Activated CD4-positive, alpha-beta T cell treated with anti-CD3 and anti-CD28 coated beads, Interleukin-2, amount 10 ng/mL, durations not matched to agents 7 days and 5 days (primary cell): ENCODE measurements around the gene CEP76. TPM values are rescaled to one million over a fixed set of nuclear protein-coding genes. Genes with fewer than 3 reads are reported as not detected.

Experiments
- CTCF ChIA-PET: fragments of 350-600 bp; sonication (Branson Sonifier 250); formaldehyde crosslinking; loops from one replicate; lab custom pipeline; 2021; ENCODE audit warnings: antibody characterized with exemption; lab: Charles Lee
- POLR2A ChIA-PET: fragments of 350-600 bp; sonication (Branson Sonifier 250); formaldehyde crosslinking; loops from one replicate; lab custom pipeline; 2021; ENCODE audit warnings: antibody characterized with exemption; lab: Charles Lee
- DNase-seq: peaks from one replicate; pipeline ENCODE4 v3.0.0-alpha.2; 2020
- H3K27ac Mint-ChIP-seq: one replicate; pipeline ENCODE4 v1.8.0; 2021; ENCODE audit warnings: mild to moderate bottlenecking, moderate library complexity, mixed read lengths
- H3K27me3 Mint-ChIP-seq: one replicate; pipeline ENCODE4 v1.8.0; 2021; ENCODE audit warnings: mixed read lengths
- H3K36me3 Mint-ChIP-seq: one replicate; pipeline ENCODE4 v1.8.0; 2021; ENCODE audit warnings: low read depth, mixed read lengths
- H3K4me1 Mint-ChIP-seq: one replicate; pipeline ENCODE4 v1.8.0; 2021; ENCODE audit warnings: mixed read lengths
- H3K4me3 Mint-ChIP-seq: one replicate; pipeline ENCODE4 v1.8.0; 2021; ENCODE audit warnings: mild to moderate bottlenecking, moderate library complexity, mixed read lengths
- H3K9me3 Mint-ChIP-seq: one replicate; pipeline ENCODE4 v1.8.0; 2021; ENCODE audit warnings: mixed read lengths
- total RNA-seq, 2 experiments: library from RNA; stranded (reverse); gene quantifications; one replicate each; pipeline ENCODE4 v1.2.3, GENCODE V29; 2021

CEP76 gene
- total RNA-seq, 2 experiments from 2014 or later = 16.2 to 19.2 TPM

GRCh38 chr18:12692206-12692605, 10.3 kb downstream of the CEP76 start:
- CTCF ChIA-PET = interaction anchor here (0.7 to 3.6 kb wide), 5 partner anchors 10 to 315 kb away, joined by 3 to 13 read pairs (median 4); partner anchors contain the start of genes AFG3L2, CEP76 and PSMG2
- Mint-ChIP-seq H3K27ac (peak overlapping the region; percentile 60), H3K4me1 (peaks cover 22% of the 10 kb centered on the region), H3K9me3 (no peaks in the 10 kb centered on the region), H3K27me3 (no peaks in the 10 kb centered on the region), H3K36me3 (peaks cover 17% of the 10 kb centered on the region), H3K4me3 (no peak overlapping the region)
- POLR2A ChIA-PET = no interaction called here
- DNase-seq = no peak

GRCh38 chr18:12689256-12689850, 13.2 kb downstream of the CEP76 start:
- CTCF ChIA-PET = no interaction called here
- DNase-seq = no peak
- Mint-ChIP-seq H3K4me1 (peaks cover 19% of the 10 kb centered on the region), H3K27me3 (no peaks in the 10 kb centered on the region), H3K27ac (no peak overlapping the region), H3K4me3 (no peak overlapping the region), H3K36me3 (peaks cover 9% of the 10 kb centered on the region), H3K9me3 (no peaks in the 10 kb centered on the region)
- POLR2A ChIA-PET = no interaction called here

- no peaks in the 10 kb centered on the region for H3K27me3 Mint-ChIP-seq
- no peak overlapping the region for H3K4me3 Mint-ChIP-seq
- no peak overlapping the region for H3K27ac Mint-ChIP-seq
- POLR2A ChIA-PET = no interaction called here
- no peak for DNase-seq
- H3K36me3 Mint-ChIP-seq = peaks cover 3% of the 10 kb centered on the region
- CTCF ChIA-PET = no interaction called here
- peaks cover 4% of the 10 kb centered on the region for H3K4me1 Mint-ChIP-seq
- no peaks in the 10 kb centered on the region for H3K9me3 Mint-ChIP-seq
Measured at GRCh38 chr18:12686100-12686499, 16.4 kb downstream of the CEP76 start.

- Mint-ChIP-seq H3K4me1 (peaks cover 10% of the 10 kb centered on the region), H3K9me3 (no peaks in the 10 kb centered on the region), H3K36me3 (peaks cover 22% of the 10 kb centered on the region), H3K27me3 (no peaks in the 10 kb centered on the region), H3K4me3 (no peak overlapping the region), H3K27ac (peak overlapping the region; percentile 74)
- no peak for DNase-seq
- CTCF ChIA-PET = interaction anchor here (0.9 kb wide), 1 partner anchor 13 kb away, joined by 3 read pairs; no protein-coding TSS in a partner anchor
- POLR2A ChIA-PET = no interaction called here
Measured at GRCh38 chr18:12679183-12679786, 23.2 kb downstream of the CEP76 start.

GRCh38 chr18:12668041-12668440, 34.5 kb downstream of the CEP76 start:
- Mint-ChIP-seq H3K9me3 (no peaks in the 10 kb centered on the region), H3K27ac (no peak overlapping the region), H3K4me1 (no peaks in the 10 kb centered on the region), H3K36me3 (peaks cover 2% of the 10 kb centered on the region), H3K27me3 (no peaks in the 10 kb centered on the region), H3K4me3 (no peak overlapping the region)
- ChIA-PET POLR2A (no interaction called here), CTCF (interaction anchor here (0.6 to 0.7 kb wide), 2 partner anchors 178 to 756 kb away, joined by 3 to 5 read pairs; no protein-coding TSS in a partner anchor)
- DNase-seq = no peak

- no peak overlapping the region for H3K4me3 Mint-ChIP-seq
- no peaks in the 10 kb centered on the region for H3K9me3 Mint-ChIP-seq
- peaks cover 21% of the 10 kb centered on the region for H3K27me3 Mint-ChIP-seq
Measured at GRCh38 chr18:12659904-12660605, 42.5 kb downstream of the CEP76 start.

GRCh38 chr18:12658426-12659138, 43.9 kb downstream of the CEP76 start:
- Mint-ChIP-seq H3K36me3 (peaks cover 2% of the 10 kb centered on the region), H3K27ac (peak overlapping the region; percentile 82), H3K9me3 (no peaks in the 10 kb centered on the region), H3K4me1 (peaks cover 16% of the 10 kb centered on the region), H3K4me3 (peak overlapping the region; percentile 81), H3K27me3 (peaks cover 25% of the 10 kb centered on the region)
- ChIA-PET POLR2A (no interaction called here), CTCF (interaction anchor here (0.6 to 1.5 kb wide), 3 partner anchors 256 to 278 kb away, joined by 3 to 4 read pairs (median 3); no protein-coding TSS in a partner anchor)
- DNase-seq = peak; percentile 25

More at GRCh38 chr18:12659904-12660605, 42.5 kb downstream of the CEP76 start:
- H3K36me3 Mint-ChIP-seq = peaks cover 2% of the 10 kb centered on the region
- no peak overlapping the region for H3K27ac Mint-ChIP-seq
- ChIA-PET POLR2A (no interaction called here), CTCF (interaction anchor here (0.9 to 1.2 kb wide), 3 partner anchors 220 to 290 kb away, joined by 3 to 6 read pairs (median 4); no protein-coding TSS in a partner anchor)
- peak; percentile 48 for DNase-seq
- H3K4me1 Mint-ChIP-seq = peaks cover 14% of the 10 kb centered on the region

- Mint-ChIP-seq H3K36me3 (peaks cover 2% of the 10 kb centered on the region), H3K4me3 (peak within 1 kb of the TSS; percentile 81), H3K27ac (peak within 1 kb of the TSS; percentile 82), H3K27me3 (peaks cover 27% of the 10 kb centered on the region), H3K4me1 (peaks cover 23% of the 10 kb centered on the region), H3K9me3 (no peaks in the 10 kb centered on the region)
- ChIA-PET CTCF (interaction anchor here (0.6 to 1.5 kb wide), 2 partner anchors 23 to 278 kb away, joined by 3 read pairs; no protein-coding TSS in a partner anchor), POLR2A (no interaction called here)
- peak; percentile 38 for DNase-seq
Measured at GRCh38 chr18:12657684-12658425, 44.7 kb downstream of the CEP76 start, which contains the start of gene SPIRE1. Gene SPIRE1, minus strand, starts transcription at chr18:12658107. Its CDS starts 241 bp downstream, at chr18:12657866.

GRCh38 chr18:12656938-12657683, 45.4 kb downstream of the CEP76 start:
- Mint-ChIP-seq H3K4me3 (peak overlapping the region; percentile 70), H3K27ac (peak overlapping the region; percentile 7), H3K9me3 (no peaks in the 10 kb centered on the region), H3K36me3 (peaks cover 2% of the 10 kb centered on the region), H3K27me3 (peaks cover 27% of the 10 kb centered on the region), H3K4me1 (peaks cover 30% of the 10 kb centered on the region)
- peak; percentile 12 for DNase-seq
- CTCF ChIA-PET = interaction anchor here (0.6 kb wide), 1 partner anchor 277 kb away, joined by 3 read pairs; no protein-coding TSS in a partner anchor
- POLR2A ChIA-PET = no interaction called here

- DNase-seq = no peak
- Mint-ChIP-seq H3K36me3 (peaks cover 2% of the 10 kb centered on the region), H3K27ac (peak overlapping the region; percentile 7), H3K4me3 (peak overlapping the region; percentile 70), H3K4me1 (peaks cover 35% of the 10 kb centered on the region), H3K27me3 (peaks cover 29% of the 10 kb centered on the region), H3K9me3 (no peaks in the 10 kb centered on the region)
- ChIA-PET POLR2A (no interaction called here), CTCF (interaction anchor here (0.6 kb wide), 1 partner anchor 277 kb away, joined by 3 read pairs; no protein-coding TSS in a partner anchor)
Measured at GRCh38 chr18:12656605-12656937, 46.0 kb downstream of the CEP76 start.

- Mint-ChIP-seq H3K4me3 (no peak overlapping the region), H3K27ac (no peak overlapping the region), H3K27me3 (peaks cover 30% of the 10 kb centered on the region), H3K36me3 (peaks cover 2% of the 10 kb centered on the region), H3K9me3 (no peaks in the 10 kb centered on the region), H3K4me1 (peaks cover 38% of the 10 kb centered on the region)
- DNase-seq = no peak
- ChIA-PET CTCF (no interaction called here), POLR2A (no interaction called here)
Measured at GRCh38 chr18:12654971-12655370, 47.6 kb downstream of the CEP76 start.
